ENCODE measurements around the gene NR3C1.

The NR3C1 gene

GRCh38 chr5:143399616-143400540 lies 3.6 kb downstream of the NR3C1 start:
- peak overlapping the region; percentile 91 for H3K4me3 ChIP-seq (ENCODE audit: low read length)
- no peak for TF ChIP-seq CTCF (conservative IDR thresholded peaks at IDR 0.05; ENCODE audit: low read length)
- no peak for DNase-seq (ENCODE audit: low read depth)

- peak overlapping the region; percentile 91 for H3K4me3 ChIP-seq (ENCODE audit: low read length)
- TF ChIP-seq CTCF (conservative IDR thresholded peaks at IDR 0.05; ENCODE audit: low read length) = no peak
- no peak for DNase-seq (ENCODE audit: low read depth)
Observed at GRCh38 chr5:143398451-143399237, 4.8 kb downstream of the NR3C1 start.

GRCh38 chr5:143398053-143398355 lies 5.5 kb downstream of the NR3C1 start:
- no peak for DNase-seq (ENCODE audit: low read depth)
- H3K4me3 ChIP-seq (ENCODE audit: low read length) = peak overlapping the region; percentile 91
- no peak for TF ChIP-seq CTCF (conservative IDR thresholded peaks at IDR 0.05; ENCODE audit: low read length)

DNA sequence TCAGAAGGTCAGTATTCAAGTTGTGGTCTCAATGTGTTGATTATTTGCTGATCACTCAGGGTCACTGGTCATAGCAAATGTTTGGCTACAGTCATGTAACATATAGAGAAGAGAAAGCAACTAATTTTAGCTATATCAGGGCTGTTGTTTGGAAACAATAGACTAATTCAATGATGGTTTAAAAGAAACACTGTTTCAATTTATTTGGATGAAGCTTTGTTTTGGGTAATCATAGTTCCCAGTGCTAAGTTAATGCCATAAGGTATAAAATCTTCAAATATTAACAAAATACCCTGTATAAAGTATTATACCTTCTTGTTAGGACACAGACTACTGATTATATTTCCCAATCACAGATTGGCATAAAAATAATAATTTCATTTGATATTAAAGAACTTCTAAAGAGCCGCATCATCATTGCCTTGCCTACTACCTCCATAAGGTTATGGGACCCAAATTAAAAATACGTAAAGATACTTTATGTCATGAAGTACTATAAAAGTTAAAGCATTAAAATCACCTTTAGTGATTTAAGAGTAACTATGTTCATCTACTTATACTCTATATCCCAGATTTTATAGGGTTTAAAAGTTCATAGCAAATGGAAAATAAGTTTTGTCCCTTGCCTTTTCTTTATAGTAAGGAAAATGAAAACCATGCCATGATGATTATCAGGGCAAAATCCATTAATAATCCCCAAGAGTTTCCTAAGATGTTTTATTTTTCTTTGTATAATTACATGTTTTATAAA lies 6.0 kb downstream of the NR3C1 start:
- no peak for DNase-seq (ENCODE audit: low read depth)
- H3K4me3 ChIP-seq (ENCODE audit: low read length) = peak overlapping the region; percentile 91
- no peak for TF ChIP-seq CTCF (conservative IDR thresholded peaks at IDR 0.05; ENCODE audit: low read length)

- DNase-seq (ENCODE audit: low read depth) = no peak
- H3K4me3 ChIP-seq (ENCODE audit: low read length) = peak overlapping the region; percentile 91
- no peak for TF ChIP-seq CTCF (conservative IDR thresholded peaks at IDR 0.05; ENCODE audit: low read length)
Observed at GRCh38 chr5:143396353-143396940, 7.0 kb downstream of the NR3C1 start.

GRCh38 chr5:143395638-143396352 lies 7.7 kb downstream of the NR3C1 start:
- no peak for DNase-seq (ENCODE audit: low read depth)
- H3K4me3 ChIP-seq (ENCODE audit: low read length) = peak overlapping the region; percentile 91

More at GRCh38 chr5:143395638-143396352, 7.7 kb downstream of the NR3C1 start:
- TF ChIP-seq CTCF (conservative IDR thresholded peaks at IDR 0.05; ENCODE audit: low read length) = no peak
